NCI-H2196 treated with DMSO at 0.1 percent for 48 hours (cell line): Measurements from ENCODE around the gene TAL1.

Experiments
- DNase-seq: peaks from one replicate; lab custom pipeline; 2025; ENCODE audit not compliant: unreplicated experiment; lab: John Stamatoyannopoulos, UW

Gene TAL1

DNA sequence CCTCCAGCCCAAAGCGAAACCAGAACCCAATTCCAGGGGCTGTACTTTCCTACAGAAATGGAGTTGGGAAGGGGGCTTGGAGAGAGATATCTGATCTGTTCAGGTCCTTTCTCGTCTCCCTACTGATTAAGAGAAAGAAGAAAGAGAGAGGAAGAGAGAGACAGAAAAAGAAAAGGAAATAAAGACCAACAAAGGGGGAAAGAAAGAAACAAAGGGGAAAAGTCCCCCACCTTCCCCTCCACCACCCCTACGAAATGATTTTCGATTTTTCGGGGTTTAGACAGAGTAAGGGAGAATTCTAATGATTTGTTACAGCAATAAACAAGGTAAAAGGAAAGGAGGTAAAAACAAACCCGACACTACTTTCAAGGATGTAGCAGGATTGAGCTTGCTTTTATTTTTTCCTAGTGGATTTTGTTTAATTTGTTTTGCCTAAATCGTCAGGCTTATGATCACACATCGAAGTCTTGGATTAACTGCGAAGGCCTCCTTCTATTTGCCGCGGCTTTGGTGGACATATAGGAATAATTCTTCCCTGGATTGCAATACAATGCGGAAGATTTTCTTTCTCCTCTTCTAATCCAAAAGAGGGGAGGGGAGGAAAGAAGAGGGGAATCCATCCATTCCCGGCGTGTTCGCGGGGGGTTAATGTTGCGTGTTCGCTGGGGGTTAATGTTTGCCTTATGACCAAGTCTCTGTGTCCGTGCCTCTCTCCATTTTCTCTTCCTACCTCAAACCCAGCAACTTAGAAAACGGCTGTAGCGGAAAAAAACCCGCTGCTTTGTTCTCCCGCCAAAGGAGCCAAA lies 1.9 kb downstream of the TAL1 start:
- DNase-seq, result no peak

DNA sequence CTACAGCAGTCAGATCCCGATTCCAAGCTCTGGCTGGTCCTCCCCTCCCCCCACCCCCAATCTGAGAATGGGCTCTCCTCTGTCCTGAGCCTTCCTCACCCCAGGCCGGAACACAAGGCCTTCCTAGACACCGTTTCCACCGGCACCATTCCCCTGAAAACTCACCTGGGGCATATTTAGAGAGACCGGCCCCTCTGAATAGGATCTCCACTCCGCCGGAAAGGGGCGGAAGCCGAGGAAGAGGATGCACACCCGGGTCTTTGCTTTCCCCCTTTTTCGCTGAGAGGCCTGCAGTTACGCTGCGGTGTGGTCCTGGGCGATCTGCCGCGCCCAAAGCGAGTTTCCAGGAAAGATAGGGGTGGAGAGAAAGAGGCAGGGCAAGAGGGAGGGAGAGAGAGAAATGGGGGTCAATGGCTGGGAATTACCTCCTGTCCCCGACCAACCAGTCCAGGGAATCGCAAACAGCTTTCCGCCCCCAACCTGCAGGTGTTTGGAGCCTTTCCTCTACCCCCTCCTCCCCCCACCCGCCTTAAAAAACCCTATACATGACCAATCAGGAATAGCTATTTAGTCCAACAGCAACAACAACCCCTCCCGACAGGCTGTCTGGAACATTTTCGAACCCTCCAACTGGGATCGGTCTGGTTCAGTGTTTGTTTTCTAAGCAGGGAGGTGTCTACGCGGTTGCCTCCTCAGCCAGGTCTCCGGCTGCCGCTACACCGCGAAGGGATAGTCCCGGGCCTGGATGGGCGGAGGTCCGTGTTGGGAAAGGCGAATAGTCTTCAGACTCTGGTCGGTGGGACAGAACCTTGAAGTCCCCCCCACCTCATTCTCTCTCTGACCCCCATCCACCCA lies 2.8 kb downstream of the TAL1 start:
- no peak for DNase-seq

DNA sequence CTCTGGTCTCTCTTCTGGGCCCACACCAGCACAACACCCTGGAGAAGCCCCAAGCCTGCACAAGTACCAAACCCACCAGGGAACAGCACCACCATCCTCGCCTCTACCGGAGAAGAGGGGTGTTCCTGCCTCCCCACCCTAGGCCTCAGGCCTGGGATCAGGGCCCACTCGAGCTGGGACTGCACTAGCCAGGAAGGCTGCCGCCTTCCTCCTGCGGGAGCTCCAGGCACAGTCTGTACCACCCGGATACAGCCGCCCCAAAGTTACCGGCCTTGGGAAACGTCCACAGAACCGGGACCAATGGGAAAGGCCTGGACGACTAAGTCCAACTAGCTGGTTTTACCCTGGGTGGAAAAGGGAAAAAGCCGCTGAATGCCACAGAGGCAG lies 3.4 kb downstream of the TAL1 start:
- DNase-seq, result no peak

DNA sequence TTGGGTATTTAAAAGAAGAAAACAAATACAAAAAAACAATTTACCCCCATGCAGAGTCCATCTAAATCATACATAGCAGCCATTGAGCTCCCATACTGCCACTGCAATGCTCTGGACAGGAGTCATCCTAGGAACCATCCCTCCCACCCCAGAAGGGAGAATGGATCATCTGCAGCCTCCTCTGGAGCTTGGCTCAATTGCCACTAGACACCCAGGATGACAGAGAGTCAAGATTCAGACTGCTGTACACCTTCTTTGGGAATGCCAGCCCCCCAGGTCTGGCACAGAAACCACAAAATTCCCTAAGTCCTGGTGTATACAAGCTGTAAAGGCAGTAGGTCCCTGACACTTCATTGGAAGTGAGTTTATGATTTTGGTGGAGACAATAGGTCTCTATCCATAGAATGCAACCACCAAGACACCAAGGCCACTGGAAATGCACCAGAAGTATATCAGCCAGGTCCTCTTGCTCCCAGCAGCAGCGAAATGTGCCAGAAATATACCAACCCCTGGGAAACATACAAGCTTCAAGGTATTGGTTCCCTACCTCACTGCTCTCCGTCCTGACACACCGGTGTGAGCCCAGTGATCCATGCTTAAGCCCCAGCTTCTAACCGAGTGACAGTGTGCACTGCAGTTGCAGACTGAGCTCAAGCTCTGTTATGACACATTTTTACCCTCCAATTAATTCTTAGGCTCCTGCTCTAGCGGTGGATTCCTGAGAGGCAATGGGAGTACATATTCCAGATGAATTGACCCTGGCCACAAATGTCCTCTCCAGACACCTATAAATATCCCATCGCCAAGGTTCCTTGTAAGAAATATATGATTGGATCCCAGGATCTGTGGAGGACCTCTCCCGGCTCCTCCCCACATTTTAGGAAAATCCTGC lies 4.4 kb downstream of the TAL1 start:
- DNase-seq, result no peak

DNA sequence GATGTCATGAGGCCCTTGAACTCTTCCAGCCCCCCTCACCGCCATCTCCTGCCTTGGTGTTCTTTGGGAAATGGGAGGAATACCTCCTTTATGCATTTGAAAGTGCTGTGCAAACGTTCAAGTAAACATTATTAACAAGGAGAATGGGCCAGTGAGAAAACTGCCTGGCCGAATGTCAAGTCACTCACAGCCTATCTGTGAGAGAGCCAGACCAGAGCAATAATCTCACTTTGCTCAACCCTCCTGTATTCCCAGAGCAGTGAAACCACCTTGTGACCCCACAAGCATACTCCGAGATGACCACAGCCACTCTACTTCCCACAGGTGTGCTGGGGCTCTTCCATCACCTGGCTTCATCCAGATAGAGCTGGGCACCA lies 5.2 kb downstream of the TAL1 start:
- no peak for DNase-seq

DNA sequence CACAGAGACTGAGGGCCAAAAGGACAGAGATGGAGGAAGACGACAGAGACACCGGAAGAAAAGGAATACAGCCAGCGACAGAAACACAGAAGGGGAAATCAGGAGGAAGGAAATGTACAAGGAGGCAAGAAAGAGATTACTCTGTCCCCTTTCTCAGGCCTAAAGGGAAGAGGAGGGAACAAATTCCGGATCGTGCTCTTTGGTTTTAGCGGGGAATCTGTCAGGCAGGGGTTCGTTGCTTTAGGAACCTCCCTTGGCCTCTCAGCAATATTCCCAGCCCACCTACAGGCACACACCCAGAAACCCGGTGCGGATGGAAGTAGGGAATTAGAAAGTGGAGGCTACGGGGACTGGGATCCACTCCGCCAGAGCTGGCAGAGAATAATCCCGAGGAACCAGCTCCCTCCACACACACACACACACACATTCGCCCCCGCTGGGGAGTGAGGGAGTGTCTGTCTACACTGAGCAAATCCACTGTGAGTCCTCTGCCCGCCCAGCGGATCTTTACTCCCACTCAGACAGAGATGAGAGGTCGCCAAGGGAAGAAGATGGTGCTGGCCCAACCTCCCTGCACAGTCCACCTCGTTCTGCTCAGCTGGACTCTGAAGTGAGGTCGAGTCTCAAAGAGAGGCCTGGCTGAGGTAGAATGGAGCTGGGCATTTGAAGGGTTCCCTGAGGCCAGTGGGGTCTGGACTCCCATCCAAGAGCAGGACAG lies 5.7 kb downstream of the TAL1 start:
- no peak for DNase-seq

DNA sequence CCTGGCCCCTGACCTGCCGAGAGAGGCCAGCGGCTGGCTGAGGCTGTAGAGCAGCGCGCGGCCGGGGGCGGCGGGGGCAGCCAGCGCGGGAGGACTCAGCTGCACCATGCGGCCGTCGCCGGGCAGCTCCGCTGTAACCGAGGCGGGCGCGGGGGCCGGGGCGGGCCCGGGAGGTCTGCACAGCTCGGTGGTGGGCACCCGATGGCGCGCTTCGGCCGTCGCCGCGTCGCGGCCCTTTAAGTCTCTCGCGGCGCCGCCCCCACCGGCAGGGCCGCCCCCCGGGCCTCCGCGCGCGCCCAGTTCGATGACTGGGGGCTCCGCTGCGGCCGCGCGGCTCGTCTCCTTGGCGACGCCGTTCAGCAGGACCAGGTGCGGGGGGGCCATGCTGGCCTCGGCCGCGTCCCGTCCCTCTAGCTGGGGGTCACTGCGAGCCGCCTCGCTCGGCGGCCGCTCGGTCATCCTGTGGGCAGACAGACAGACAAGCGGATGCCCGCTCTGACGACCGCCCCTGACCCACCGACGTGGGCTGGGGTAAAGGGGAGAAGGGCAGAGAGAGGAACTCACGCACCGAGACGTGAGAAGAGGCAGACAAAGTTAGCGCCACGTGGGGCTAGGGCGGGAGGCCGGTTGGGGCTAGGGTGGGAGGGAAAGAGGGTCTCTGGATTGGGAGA lies 6.5 kb downstream of the TAL1 start:
- DNase-seq, result no peak

DNA sequence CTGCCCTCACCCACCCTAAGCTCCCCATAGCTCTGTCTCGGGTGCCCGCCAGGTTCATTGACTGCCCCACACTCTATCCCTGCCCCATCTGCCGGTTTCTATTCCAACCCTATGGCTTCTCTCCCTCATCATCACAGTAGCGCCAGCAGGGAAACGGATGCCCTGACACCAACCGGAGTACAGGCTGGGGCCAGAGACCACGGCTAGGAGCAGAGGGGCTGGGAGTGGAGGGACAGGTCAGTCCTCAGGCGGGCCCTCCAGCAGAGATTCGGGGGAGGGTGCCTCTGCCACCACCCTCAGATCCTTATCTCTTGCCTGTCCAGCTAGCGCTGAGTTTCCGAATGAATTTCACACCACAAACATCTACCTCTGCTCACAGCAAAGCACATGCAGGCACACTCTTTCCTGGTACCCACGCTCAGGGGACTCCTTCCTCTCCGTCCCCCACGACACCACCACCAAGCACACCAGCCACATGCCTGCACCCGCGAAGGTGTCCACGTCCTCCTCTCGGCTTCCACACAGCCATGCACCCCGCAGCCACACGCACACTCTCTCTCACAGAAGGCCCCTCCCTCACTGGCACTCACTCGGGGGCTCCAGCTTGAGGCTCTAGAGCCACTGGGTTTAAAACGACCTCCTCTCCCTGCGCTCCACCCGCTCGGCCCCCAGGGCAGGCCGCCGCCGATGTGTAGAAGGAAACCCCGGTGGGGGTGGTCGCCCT lies 7.2 kb downstream of the TAL1 start:
- DNase-seq, result no peak

DNA sequence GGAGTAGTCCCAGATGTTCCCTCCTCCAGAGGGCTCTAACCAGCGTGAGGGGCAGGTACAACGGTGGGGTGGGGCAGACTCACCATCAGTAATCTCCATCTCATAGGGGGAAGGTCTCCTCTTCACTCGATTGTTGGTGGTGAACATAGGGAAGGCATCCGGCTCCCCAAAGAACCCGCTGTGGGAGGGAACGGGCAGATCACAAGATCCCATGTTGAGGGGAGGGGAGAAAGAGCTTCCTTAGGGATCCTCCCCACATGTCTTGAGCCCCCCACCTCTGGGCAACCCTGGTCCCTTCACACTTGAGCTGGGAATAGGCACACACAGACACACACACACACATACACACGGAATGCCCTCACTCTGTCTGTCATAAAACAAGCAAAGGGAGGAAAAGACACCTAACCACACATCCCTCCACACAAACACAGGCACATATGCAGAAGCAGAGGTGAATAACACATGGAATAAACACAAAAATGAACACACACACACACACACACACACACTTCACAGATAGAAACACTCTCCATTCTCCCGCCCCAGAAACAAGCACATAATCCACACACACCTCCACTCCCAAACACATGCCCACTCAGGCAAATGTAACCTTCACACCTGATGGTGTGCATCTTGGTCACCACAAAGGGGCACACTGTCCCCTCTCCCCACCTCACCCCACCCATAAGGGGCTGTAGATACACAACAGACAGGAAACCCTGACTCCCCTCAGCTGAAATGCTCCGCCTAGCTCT lies 7.9 kb downstream of the TAL1 start:
- DNase-seq, result no peak

DNA sequence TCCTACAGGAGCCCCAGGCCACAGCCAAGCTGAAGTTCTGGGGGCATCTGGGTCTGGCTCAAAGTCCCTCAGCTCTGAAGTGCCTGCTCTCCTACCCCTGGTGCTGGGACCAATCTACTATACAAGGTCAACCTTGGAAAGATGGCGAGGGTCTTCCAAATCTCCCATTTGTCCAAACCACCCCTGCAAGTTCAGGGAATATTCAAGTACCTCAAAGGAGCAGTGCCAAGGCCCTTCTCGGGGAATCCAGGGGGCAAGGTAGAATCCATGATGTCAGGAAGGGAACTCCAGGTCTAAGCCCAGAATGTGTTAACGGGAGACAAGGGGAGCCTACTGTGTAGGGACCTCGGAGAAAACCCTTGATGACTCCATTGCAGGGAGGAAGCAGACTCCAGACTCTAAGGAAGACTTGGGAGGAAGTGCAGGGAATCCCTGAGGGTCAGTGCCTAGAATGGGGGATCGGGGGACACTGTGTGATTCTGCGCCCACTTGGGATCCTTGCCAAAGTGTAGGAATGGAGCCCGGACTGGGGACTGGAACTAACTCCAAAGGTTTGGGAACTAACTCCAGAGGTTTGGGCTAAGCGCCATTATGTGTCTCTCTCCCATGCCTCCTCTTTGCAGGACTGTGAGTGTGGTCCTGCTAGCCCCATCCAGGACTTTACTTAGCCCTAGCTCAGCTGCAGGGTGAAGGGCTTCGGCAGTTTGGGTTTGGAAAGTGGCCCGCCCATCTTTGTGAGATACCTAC lies 8.7 kb downstream of the TAL1 start:
- no peak for DNase-seq

DNA sequence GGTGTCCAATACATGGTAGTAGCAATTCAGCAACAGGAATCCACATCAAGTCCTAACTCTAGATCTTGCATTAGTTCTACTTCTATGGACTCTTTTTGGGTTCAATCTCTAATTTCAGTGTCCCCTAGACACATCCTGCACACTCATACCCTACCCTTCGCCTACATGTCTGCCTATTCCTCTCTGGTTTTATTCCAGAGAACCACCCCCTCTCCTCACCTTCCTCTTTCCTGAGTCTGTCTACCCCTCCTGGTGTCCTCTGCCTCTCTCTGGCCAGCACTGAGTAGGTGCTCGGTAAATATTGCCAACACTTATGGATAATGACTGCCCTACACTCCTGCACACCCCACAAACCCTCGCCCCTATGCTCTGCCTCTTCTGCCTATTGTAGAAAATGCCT lies 9.5 kb downstream of the TAL1 start:
- DNase-seq, result no peak

DNA sequence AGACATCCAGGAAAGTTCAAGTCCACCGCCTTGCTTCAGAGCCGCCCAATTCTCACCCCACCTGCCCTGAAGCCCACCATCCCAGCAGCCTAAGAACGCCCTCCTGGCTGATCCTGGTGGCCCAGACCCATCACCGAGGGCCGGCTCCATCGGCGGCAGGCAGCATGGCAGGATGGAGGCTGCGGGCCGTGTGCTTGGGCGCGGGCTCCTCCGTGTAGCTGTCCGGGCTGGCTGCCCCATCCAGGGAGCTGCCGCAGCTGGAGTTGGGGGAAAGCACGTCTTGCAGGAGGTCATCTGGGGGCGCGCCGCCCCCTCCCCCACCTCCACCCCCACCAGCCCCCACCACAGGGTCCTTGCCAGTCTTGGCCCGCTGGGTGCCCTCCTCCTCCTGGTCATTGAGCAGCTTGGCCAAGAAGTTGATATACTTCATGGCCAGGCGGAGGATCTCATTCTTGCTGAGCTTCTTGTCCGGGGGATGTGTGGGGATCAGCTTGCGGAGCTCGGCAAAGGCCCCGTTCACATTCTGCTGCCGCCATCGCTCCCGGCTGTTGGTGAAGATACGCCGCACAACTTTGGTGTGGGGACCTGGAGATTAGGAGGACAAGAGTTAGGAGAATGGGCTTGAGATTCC lies 12.3 kb downstream of the TAL1 start:
- DNase-seq, result no peak

DNA sequence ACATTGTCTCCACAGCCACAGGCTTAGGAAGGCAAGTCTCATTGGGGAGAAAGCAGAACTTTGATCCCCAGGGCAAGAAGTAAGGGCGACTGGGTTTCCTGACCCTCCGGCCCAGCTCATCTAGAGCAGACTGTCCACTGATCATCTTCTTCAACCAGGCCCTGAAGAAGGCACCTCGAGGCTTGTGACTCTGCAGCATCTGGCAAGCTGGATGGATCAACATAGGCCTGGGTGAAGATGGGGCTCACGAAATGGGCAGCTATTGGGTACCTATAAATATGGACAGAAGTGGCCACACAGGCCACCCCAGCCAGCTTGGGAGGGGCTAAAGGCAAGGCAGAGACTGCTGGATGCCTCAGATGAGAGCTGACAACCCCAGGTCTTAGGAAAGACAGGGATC lies 13.0 kb downstream of the TAL1 start:
- DNase-seq, result no peak

DNA sequence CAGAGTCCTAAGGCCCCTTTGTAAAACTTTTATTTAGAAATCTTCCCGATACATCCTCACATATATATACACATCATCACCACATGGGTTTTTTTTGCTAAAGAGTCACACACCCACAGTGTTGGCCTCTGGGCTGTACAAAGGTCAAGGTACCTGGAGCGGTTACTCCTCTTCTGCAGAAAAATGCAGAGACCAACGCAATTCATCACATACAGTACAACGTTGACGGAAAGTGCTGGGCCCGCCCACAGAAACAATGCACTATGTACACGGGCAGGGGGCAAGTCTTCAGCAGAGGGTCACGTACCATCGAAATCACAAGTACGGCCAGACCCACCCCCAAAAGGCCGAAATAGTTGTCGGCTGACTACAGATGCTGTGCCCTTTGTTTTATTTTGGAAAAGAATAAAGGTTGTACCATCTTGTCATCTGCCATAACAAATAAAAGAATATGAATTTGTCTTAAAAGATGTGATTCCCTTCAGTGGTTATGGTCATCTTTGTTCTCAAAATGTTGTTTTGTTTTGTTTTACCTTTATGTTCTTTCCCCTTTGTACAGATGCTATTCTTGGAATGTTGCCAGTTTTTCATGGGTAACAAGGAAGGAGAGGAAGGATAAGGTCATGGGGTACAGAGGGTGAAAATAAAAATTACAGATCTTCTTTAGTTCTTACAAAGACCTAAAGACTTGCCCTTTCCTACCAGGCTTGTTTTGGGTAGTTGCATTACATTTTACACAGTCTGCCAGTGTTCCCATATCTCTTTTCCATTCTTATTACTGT lies 15.6 kb downstream of the TAL1 start:
- no peak for DNase-seq

DNA sequence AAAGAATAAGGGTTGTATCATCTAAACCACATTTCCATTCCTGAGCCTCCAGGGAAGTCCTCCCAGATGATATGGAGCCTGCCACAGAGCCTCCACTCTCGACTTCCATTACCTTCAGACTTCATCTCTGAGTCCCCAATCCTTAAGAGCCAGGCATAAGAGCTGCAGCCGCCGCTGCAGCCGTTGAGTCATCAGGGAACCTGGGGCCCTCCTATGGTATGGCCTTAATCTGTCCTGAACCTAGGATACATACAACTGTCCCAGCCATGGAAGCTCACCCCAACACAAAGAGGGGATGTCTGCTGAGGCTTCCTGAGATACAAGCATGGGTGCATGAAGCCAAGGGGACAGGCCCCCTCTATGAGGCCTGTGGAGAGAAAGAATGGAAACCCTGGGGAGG lies 16.3 kb downstream of the TAL1 start:
- no peak for DNase-seq

DNA sequence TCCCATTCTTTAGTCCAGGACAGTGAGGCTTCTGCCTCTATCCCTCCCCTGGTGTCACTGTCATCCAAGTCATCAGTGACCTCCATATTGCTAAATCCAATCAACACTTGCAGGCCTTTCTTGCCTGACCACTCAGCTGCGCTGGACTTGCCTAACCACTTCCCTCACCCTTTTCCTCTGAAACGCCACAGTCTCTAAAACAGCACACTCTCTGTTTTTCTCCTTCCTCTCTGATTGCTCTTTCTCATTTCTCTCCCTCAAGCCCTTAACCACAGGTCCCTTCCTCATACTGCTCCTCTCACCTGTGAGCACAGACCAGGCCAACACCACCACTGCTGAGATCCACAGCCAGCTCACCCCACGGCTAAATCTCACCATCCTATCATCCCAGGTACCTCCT lies 17.5 kb downstream of the TAL1 start:
- DNase-seq, result no peak
